HG03521 (cell line): ENCODE results near the gene USH1G.
"Not testable (repeated sequence)": the region's sequence is repeated elsewhere in the genome, so short reads cannot be mapped to it uniquely, and the experiment has no call there.

Source experiments
- ATAC-seq: cut with Tn5 transposase; IDR thresholded peaks from one replicate; pipeline ENCODE4 v1.9.1; 2021; ENCODE audit warnings: mild to moderate bottlenecking, moderate library complexity; ENCODE audit not compliant: unreplicated experiment

USH1G gene

DNA sequence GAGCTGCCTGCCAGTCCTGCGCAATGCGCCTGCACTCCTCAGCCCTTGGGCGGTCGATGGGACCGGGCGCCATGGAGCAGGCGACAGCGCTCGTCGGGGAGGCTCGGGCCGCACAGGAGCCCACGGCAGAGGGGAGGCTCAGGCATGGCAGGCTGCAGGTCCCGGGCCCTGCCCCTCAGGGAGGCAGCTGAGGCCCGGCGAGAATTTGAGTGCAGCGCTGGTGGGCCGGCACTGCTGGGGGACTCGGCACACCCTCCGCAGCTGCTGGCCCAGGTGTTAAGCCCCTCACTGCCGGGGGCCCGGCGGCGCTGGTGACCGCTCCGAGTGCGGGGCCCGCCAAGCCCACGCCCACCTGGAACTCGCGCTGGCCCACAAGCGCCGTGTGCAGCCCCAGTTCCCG is 16.0 kb downstream of the USH1G start:
- ATAC-seq = no peak

DNA sequence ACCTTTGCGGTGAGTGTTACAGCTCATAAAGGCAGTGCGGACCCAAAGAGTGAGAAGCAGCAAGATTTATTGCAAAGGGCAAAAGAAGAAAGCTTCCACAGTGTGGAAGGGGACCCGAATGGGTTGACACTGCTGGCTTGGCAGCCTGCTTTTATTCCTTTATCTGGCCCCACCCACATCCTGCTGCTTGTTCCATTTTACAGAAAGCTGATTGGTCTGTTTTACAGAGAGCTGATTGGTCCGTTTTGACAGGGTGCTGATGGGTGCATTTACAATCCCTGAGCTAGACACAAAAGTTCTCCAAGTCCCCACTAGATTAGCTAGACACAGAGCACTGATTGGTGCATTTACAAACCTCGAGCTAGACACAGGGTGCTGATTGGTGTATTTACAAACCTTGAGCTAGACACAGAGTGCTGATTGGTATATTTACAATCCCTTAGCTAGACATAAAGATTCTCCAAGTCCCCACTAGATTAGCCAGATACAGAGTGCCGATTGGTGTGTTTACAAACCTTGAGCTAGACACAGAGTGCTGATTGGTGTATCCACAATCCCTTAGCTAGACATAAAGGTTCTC is 16.8 kb downstream of the USH1G start:
- not testable (repeated sequence) for ATAC-seq

DNA sequence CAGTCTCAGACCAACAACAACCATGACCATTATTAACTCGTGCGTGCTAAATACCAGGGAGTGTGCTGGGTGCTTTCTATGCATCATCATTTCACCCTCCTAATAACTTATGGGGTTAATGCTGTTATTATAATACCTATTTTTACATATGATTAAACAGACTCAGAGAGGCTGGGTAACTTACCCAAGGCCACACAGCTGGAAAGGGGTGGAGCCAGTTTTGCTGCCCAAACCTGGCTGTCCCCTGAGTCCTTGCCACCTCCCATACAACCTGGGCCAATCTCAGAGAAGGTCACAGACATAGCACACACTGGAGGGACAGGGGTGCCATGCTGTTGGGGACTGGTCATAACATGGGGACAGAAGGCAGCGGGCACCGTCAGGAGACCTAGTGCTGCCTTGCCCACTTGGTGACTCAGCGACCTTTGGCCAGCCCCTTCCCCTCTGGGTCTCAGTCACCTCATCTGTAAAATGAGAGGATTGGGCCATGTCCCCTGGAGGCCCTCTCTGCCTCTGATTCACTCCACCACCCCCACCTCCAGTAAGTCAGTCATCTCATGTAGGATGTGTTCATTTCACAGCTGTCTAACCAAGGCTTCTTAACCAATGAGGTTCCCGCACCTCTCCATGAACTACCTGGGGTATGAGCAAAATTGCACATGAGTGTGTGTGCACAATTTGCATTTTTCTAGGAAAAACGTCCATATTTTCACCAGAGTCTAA is 18.2 kb downstream of the USH1G start:
- ATAC-seq = no peak

DNA sequence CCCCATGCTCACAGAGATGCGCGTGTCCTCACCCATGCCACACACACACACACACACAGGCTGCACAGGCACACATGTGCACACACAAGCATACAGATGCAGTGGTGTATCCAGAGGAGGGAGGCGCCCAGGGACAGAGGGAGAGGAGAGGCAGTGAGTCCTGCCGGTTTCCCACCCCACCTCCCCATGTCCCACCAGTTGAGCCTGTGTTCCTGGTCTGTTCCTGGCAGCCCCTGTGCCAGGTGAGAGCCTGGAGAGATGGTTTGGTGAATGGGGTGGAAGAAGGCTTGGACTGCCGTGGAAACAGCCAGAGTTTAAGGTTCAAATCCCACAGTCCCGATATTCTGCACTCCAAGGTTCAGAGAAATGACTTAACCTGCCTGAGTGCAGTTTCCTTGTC is 19.4 kb downstream of the USH1G start:
- ATAC-seq = no peak

DNA sequence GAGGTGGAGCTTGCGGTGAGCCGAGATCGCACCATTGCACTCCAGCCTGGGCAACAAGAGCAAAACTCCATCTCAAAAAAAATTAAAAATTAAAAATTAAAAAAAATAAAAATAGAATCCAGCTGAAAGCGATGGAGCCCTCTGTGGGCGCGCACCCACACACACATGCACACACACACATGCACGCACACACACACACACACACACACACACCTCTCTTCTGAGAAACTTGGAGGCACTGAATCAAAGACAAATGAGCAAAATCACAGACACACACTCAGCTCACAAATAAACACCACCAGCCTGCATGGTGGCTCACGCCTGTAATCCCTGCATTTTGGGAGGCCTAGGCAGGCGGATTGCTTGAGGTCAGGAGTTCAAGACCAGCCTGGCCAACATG is 20.0 kb downstream of the USH1G start:
- no peak for ATAC-seq

DNA sequence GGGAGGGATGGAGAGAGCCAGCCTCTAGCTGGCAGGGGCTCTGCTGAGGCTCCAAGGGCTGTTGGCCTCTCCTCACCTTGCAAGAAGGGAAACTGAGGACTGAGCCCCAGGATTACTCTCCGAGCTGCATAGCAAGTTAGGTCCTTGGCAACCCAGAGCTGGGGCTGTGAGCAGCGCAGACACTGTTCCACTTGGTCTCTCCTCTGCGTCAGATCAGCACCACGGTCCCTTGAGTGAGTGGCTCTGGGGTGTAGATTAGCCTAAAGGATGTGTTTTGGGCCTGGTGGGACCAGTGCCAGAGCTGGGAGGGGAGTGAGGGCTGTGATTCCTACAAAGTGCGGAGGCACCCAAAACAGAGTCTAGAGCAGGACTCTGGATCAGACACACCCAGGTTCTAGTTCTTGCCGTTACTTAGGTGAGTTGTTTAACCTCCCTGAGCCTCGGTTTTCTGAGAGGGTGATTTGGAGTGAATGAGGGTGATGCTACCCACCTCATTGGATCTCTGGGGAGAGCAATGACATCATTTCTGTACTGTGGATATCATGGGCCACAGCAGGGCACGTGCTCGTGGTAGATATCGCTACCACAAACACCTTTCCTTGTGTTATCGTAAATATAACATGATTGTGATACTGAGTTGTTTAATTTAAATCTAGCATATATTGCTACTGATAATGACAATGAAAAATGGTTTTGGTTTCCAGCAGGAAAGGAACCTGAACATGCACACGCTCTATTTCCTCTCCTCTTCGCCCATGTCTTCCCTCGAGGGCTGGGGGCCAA is 21.5 kb downstream of the USH1G start:
- no peak for ATAC-seq

DNA sequence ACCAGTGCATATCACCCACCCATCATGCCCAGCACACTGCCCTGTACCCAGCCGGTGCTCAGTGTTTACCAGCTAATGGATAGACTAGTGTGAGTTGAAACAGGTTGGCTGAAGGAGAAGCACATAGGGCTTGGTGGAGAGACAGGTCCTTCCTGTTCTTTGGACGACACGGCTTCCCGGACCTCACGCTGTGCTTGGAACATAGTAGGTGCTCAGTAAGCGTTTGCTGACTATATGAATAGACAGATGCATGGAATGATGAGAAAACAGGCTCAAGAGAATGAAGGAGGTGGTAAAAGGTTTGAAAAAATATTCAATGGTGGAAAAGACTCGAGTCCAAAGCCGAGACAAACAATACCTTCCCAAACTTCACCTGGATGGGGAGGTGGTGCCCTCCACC is 22.8 kb downstream of the USH1G start:
- ATAC-seq = no peak

DNA sequence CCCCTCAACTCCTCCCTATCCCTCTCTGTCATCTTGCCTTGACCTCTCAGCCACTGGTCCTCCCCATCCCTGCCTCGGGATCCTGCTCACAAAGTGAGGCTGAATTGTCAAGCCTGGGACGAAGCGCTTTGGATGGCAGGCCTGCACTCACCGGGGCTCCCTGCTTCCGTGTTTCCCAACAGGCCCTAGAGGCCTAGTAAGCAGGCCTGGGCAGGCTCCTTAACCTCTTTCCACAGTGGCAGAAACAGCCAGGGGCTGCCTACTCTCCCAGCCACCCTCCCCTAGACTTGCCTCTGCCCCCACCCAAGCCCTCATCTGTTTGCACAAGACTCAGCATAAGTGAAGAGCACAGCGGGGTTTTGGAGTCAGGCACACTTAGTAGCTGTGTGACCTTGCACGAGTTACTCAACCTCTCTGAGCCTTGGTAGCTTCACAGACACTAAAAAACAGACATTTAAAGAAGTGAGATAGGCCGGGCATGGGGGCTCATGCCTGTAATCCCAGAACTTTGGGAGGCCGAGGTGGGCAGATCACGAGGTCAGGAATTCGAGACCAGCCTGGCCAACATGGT is 24.6 kb downstream of the USH1G start:
- no peak for ATAC-seq

DNA sequence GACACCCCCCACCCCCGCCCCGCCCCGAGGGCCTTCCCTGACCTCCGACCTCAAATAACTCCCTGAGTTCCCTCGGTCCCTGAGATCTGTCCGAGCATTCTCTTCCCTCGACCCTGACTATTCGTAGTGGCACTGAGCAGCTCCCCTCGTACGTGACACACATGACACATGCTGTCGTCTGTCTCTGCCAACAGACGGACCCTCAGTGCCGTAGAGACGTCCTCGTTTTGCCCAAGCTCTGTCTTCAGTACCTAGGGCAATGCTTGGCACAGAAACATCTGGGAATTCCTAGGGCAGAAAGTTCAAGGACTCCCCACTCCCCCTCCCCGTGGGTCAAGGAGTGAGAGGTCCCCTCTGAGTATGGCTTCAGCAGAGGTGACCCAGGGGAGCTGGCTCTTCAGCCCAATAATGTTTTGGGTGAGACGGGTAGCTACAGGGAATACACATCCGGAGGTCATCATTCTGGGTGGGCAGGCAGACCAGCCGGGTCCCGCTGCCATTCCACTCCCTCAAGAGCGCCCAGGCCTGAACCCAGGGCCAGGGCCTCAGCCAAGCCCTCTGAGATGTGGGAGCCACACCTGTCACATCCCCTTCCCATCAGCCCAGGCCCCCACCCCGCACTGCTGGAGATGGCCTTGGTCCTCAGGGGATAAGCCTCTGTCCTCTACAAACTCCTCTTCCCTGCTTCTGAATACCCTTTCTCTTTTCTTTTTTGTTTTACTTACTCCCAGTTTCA is 29.0 kb downstream of the USH1G start:
- no peak for ATAC-seq

DNA sequence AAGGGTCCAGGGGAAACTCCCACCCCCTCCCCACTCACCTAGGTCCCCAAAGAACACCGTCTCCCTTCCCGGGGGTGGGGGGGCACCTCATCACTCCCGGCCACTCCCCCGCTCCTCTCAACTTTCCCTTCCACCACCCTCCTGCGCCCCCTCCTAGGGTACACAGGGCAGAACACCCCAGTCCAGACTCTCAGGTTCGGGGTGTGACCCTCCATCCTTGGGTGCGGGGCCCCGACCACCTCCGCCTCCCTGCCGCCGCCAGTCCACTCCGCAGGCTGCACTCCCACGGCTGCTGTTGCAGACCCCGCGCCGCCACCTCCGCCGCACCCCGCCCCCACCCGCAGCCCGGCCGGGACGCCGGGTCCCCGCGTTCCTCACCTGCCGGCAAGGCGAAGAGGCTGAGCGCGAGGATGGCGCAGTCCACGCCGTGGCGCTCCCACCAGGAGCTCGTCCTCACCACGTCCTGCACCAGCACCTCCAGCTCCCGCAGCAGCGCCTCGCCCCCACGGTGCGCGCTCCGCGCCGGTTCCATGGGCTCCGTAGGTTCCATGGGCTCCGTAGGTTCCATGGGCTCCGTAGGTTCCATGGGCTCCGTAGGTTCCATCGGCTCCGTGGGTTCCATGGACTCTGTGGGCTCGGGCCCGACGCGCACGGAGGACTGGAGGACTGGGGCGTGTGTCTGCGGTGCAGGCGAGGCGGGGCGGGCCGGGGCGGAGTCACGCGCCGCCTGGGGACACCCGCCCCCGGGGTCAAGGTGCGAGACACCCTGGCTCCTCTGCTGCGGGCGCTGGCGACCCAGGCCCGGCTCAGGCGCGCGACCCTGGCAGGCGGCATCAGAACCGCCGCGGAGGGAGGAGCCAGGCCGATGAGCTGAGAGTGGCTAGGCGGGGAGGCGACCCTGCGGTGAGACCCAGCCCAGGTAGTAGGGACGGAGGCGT is 29.8 kb downstream of the USH1G start, which contains the start of gene FADS6:
FADS6 (minus strand) TSS at position 660 of the 938 bp plus-strand sequence; CDS start at position 622, 38 bp downstream.
- no peak for ATAC-seq

DNA sequence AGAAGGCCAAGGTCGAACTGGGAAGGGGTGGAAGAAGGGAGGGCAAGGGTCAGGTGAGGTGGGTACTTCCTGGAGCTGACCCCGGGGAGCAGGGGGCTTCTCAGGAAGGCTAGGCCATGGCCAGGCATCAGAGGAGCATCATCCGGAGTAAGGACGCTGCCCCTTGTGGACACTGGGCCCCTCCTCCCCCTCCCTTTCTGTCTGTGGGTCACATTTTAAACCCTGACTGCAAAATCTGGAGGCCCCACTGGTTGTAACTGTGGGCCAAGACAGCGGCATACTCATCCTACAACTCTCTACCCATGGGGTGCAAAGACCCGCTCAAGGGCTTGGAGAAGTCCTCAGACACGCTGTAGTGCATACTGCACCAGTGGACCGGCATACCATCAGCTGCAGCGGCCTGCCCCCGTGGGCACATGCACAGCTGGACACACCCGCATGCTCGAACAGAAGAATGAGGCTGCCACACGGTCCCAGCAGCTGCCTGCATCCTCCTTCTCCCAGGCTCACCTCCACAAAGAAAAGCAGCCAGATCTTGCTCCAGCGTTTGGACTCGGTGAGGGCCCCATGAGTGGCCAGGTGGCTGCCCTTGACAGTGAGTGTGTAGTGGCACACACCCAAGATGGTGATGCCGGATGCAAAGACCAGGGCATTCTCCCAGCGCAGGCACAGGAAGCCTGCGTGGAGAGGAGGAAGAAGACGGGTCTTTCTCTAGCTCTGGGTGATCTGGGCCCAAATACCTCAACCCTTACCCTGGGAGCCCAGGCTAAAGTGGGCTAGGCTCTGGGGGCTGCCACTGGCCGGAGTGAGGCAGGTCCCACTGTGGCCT is 30.8 kb downstream of the USH1G start:
- no peak for ATAC-seq

DNA sequence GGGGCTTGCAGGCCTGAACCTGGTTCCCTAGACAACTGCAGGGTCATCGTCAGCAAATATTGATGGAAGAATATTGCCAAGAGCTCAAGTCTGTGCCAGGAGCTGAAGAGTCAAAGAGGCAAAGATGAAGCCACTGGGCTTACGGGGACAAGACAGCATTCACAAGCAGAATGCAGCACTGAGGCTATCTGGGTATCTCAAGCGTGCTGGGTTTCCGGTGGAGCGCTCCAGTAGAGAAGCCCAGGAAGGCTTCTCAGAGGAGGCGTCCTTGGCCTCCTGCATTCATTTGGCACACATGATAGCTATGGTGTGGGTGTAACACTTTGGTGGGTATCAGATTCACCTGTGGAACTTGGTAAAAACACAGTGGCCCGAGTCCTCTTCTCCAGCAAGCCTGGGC is 32.5 kb downstream of the USH1G start:
- no peak for ATAC-seq

DNA sequence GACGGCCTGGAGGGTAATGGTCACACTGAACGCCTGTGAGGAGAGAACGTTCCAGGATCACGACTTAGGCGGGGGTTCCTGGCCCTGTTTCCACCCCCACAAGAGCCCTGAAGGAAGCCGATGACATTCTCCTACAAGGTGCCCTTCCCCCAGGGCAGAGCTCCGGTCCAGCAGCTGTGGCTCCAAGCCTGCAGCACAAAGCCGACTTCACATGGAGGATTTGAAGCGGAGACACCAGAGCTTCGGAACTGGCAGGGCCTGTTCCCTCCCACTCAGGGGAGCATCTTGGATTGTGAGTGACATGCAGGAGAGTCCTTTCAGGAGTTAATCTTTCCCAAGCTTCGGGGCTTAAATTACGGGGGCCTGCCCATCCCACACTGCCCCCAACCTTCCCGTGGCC is 34.6 kb downstream of the USH1G start:
- no peak for ATAC-seq

DNA sequence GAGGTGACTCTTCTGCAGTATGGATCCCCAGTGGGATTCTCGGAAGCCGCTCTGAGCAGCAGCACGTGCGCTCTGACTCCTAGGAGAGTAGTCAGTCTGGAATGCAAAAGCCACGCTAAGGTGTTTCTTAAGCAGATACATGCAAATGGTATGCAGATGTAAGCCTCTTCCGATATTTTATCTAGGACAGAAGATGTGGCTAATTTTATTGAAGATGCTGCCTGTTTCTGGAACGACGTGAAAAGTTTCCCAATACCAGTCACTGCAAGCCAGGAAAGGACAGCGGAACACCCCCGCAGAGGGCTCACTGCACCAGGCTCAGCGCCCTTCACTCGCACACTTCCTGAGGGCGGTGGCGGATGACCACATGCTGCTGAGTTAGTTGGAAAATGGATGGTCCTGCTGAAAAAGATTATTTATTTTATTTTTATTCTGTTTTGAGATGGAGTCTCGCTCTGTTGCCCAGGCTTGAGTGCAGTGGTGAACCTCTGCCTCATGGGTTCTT is 39.8 kb downstream of the USH1G start:
- ATAC-seq = no peak

DNA sequence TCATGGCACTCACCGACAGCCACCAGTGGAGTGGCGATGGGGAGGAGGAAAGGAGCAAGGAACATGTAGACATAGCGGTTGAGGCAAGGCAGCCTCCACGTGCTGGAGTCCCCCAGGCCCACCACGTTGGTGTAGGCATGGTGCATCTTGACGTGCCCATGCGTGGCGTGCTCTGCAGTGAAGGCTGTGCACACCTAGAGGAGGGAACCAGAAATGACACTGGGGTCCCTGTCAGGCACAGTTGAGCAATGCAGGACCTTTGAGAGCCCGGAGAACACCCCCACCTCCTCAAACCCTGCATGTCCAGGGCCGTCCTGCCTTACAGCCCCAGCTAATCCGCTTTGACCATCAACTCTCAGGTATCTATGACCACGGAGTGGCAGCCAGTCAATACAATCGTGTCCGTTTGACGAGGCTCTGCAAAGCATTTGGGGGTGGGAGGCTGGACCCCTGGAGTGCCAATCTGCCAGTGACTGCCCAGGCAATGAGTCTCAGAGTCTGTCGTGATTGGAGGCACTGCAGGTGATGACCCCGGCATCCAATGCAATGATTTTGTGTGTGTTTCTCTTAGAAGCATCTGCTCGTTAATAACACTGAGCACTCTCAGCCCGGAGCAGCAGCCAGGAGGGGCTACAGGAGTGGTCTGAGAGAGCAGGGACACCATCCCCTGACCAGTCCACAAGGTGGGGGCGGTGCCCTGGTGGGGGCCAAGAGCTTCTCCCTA is 40.4 kb downstream of the USH1G start:
- ATAC-seq = no peak

DNA sequence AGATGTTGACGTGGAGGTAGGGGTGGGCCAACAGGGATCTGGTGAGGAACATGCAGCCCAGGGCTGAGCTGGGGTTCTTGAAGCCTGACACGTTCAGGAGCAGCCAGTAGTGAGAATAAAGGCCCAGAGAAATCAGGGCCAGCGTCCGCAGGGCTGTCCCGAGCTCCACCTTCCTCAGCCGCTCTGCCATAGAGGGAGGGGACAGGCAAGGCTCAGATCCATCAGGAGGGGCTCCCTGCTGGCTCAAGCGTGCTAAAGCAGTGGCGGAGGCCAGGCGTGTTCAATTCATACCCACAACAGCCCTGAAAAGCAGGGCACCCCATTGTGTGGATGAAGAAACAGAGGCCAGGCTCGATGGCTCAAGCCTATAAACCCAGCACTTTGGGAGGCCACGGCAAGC is 42.0 kb downstream of the USH1G start:
- ATAC-seq = no peak

DNA sequence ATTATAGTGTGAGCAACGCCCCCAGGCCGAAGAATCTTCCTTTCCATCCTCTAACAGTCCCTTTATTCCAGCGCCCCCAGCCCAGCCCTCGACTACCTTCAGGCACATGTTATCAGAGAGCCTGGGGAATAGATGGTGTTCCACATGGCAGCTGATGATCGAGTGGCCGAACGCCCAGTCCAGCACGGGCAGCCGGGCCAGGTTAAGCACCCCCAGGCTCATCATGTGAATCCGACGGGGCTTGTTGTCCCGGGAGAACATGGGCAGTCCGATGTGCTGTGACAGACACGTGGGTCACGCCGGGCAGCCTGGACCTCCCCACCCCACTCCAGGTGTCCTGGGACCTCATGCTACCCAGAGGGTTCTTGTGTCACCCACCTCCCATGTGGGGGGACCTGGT is 43.7 kb downstream of the USH1G start:
- no peak for ATAC-seq

DNA sequence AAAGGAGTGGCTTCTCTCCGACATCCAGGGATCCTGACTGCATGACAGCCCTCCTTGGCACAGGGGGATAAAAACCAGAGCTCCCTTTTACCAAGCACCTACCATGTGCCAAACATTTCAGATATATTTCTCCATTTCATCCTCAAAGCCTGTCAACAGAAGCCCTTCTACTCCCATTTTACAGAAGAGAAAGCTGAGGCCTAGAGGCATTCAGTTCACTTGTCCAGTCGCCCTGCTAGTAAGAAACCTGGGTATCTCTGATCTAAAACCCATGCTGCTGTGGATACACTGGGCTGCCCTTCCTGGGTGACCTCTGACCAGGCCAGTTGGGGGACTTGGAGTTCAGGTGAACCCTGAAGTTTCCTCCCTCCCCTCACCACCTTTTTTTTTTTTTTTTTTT is 44.4 kb downstream of the USH1G start:
- no peak for ATAC-seq
